SK-N-SH (cell line): ENCODE data around the gene MRPL52.

Source experiments
- ELF1 ChIP-seq: IDR thresholded peaks from 2 replicates; pipeline ENCODE4 v1.4.0; 2012
- FOXM1 ChIP-seq: IDR thresholded peaks from 2 replicates; pipeline ENCODE4 v1.4.0; 2012; ENCODE audit warnings: low read depth, mild to moderate bottlenecking
- GABPA ChIP-seq: IDR thresholded peaks from 2 replicates; pipeline ENCODE4 v1.4.0; 2012; ENCODE audit warnings: low read depth, mild to moderate bottlenecking
- JUND ChIP-seq: IDR thresholded peaks from 2 replicates; pipeline ENCODE4 v1.4.0; 2012
- SIN3A ChIP-seq: IDR thresholded peaks from 2 replicates; pipeline ENCODE4 v1.6.1; 2012; ENCODE audit warnings: low read depth, mild to moderate bottlenecking, low read length, moderate library complexity, borderline replicate concordance
- SMC3 ChIP-seq: IDR thresholded peaks from 2 replicates; pipeline ENCODE4 v1.6.1; 2012; ENCODE audit warnings: low read depth, low read length, improper control_type of control experiment
- TAF1 ChIP-seq: IDR thresholded peaks from 2 replicates; pipeline ENCODE4 v1.6.1; 2012; ENCODE audit warnings: low read depth, mild to moderate bottlenecking, low read length, moderate library complexity, borderline replicate concordance
- TF ChIP-seq, protein P1 (sequence below): fragments of 200-600 bp; sonication (generic); IDR thresholded peaks from 2 replicates; pipeline ENCODE4 v1.6.1; 2017; ENCODE audit warnings: antibody characterized with exemption, mild to moderate bottlenecking, moderate library complexity
- TF ChIP-seq, protein P2 (sequence below): IDR thresholded peaks from 2 replicates; pipeline ENCODE4 v1.6.1; 2012; ENCODE audit warnings: mild to moderate bottlenecking, low read depth, low read length, moderate library complexity

DNA sequence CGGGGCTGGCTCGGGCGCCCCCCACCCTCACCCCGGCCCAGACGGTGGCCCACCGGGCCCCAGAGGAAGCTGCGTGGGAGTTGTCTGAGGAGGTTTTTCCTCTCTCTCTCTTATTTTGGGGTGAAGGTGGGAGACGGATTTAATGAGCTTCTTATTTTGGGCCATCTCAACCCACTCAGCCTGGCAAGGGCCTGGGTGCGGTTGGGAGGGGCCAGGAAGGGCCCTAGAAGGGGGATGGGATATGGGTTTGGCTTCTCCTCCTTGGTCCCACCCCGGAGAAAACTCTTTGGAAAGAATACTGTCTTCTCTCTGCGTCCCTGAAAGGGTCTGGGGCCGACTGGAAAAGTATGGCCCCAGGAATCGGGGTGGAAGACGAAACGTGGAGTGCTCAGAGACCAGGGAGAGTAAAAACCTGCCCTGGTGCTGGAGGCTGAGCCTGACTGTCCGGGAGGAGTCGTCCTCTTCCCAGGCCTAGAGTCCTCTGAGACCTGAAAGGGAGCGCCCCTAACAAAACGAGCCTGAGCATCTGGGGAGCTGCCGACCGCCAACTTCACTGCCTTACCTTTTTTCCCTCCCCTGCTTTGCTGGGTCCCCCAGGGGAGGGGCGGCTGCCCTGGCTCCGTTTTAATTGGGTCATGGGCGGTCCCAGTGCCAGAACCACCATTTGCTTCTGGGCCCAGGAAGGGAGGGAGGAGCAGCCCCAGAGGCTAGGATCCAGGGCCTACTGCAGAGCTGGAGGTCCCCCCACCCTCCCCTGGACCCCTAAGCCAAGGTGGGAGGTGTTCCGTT is 8.3 kb downstream of the MRPL52 start:
- TF ChIP-seq FOXM1 (no peak), ELF1 (no peak), SMC3 (no peak), TAF1 (0 out of 2 replicates have a peak, but pooled peaks have one; percentile 16), GABPA (no peak), SIN3A (no peak), JUND (no peak)
- TF ChIP-seq, protein P1, sequence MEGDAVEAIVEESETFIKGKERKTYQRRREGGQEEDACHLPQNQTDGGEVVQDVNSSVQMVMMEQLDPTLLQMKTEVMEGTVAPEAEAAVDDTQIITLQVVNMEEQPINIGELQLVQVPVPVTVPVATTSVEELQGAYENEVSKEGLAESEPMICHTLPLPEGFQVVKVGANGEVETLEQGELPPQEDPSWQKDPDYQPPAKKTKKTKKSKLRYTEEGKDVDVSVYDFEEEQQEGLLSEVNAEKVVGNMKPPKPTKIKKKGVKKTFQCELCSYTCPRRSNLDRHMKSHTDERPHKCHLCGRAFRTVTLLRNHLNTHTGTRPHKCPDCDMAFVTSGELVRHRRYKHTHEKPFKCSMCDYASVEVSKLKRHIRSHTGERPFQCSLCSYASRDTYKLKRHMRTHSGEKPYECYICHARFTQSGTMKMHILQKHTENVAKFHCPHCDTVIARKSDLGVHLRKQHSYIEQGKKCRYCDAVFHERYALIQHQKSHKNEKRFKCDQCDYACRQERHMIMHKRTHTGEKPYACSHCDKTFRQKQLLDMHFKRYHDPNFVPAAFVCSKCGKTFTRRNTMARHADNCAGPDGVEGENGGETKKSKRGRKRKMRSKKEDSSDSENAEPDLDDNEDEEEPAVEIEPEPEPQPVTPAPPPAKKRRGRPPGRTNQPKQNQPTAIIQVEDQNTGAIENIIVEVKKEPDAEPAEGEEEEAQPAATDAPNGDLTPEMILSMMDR = no peak
- TF ChIP-seq, protein P2, sequence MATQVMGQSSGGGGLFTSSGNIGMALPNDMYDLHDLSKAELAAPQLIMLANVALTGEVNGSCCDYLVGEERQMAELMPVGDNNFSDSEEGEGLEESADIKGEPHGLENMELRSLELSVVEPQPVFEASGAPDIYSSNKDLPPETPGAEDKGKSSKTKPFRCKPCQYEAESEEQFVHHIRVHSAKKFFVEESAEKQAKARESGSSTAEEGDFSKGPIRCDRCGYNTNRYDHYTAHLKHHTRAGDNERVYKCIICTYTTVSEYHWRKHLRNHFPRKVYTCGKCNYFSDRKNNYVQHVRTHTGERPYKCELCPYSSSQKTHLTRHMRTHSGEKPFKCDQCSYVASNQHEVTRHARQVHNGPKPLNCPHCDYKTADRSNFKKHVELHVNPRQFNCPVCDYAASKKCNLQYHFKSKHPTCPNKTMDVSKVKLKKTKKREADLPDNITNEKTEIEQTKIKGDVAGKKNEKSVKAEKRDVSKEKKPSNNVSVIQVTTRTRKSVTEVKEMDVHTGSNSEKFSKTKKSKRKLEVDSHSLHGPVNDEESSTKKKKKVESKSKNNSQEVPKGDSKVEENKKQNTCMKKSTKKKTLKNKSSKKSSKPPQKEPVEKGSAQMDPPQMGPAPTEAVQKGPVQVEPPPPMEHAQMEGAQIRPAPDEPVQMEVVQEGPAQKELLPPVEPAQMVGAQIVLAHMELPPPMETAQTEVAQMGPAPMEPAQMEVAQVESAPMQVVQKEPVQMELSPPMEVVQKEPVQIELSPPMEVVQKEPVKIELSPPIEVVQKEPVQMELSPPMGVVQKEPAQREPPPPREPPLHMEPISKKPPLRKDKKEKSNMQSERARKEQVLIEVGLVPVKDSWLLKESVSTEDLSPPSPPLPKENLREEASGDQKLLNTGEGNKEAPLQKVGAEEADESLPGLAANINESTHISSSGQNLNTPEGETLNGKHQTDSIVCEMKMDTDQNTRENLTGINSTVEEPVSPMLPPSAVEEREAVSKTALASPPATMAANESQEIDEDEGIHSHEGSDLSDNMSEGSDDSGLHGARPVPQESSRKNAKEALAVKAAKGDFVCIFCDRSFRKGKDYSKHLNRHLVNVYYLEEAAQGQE = no peak
